Measurements from ENCODE around the gene EXOSC5. TPM values are rescaled to one million over a fixed set of nuclear protein-coding genes. Genes with fewer than 3 reads are reported as not detected.
A peak's percentile ranks its signal among the peaks of the same experiment; 100 is the strongest.

Gene EXOSC5
- total and polyA plus RNA-seq, 2 of the 13 experiments (the other 11 are each of a cell fraction or from before 2014, with no cell fraction given): 24.1 to 26.5 TPM

GRCh38 chr19:41392775-41393174, 4.4 kb downstream of the EXOSC5 start:
- intact Hi-C loops (cut with micrococcal nuclease; ENCODE audit: unreplicated experiment): no loop called here
- Histone ChIP-seq H3K4me1 (ENCODE audit: insufficient read depth, low read length) (peaks cover 22% of the 10 kb centered on the region), H3K36me3 (replicated peaks in 1 of 2; ENCODE audit: control insufficient read depth in 1 of 2, insufficient read depth in 2 of 2, low read length in 2 of 2) (peaks cover 17 to 29% of the 10 kb centered on the region in 2 experiments; a peak in 4 of 5 replicates), H3K27ac (ENCODE audit: extremely low read length, insufficient read depth, low read length) (peak overlapping the region; percentile 12), H3K9me3 (ENCODE audit: low read length) (no peaks in the 10 kb centered on the region), H4K20me1 (ENCODE audit: insufficient read depth, low read length) (no peaks in the 10 kb centered on the region), H3K27me3 (ENCODE audit: control insufficient read depth in 1 of 2, insufficient read depth in 2 of 2, low read length in 2 of 2) (no peaks in the 10 kb centered on the region; a peak in 1 of 5 replicates), H3K9ac (ENCODE audit: insufficient read depth, low read depth, low read length) (no peak overlapping the region), H3K4me2 (ENCODE audit: low read depth, low read length) (no peak overlapping the region), H3K4me3 (replicated peaks in 1 of 3; ENCODE audit: insufficient read depth in 1 of 3, low read depth in 2 of 3, low read length in 3 of 3) (no peak overlapping the region), H2AFZ (ENCODE audit: low read length) (no peak overlapping the region), H3K79me2 (ENCODE audit: insufficient read depth, low read length) (peaks cover 16% of the 10 kb centered on the region)
- 84% methylated on average over 7 of the region's 12 CpGs for WGBS (ENCODE audit: low lambda C conversion rate)
- in situ Hi-C loops (cut with HindIII; ENCODE audit: extremely low pct_ligation_motif_present, low pct_unique_long_range_greater_than_20kb): no loop called here
- POLR2A ChIA-PET: interaction anchor here (1.7 kb wide), 1 partner anchor 17 kb away, joined by 6 read pairs; no protein-coding TSS in a partner anchor
- ATAC-seq (no peak), FAIRE-seq (no peak), DNase-seq (ENCODE audit: low spot score) (no peak)
- BruUV-seq (replicated peaks): no TSS peak
- CTCF ChIA-PET (ENCODE audit: low intra/inter-chr PET ratio, low total read pairs): no interaction called here
- TF ChIP-seq ZBTB33 (CRISPR knock-in tag; IDR thresholded peaks at IDR 0.05) (peak; percentile 74), U2AF2 (IDR thresholded peaks at IDR 0.05; ENCODE audit: low read depth, low read length) (no peak), RXRA (CRISPR knock-in tag; IDR thresholded peaks at IDR 0.05) (peak; percentile 64; the same call in 1 of the 2 replicates), NCOA1 (CRISPR knock-in tag; IDR thresholded peaks at IDR 0.05) (no peak), CEBPZ (IDR thresholded peaks at IDR 0.05; ENCODE audit: low read length) (no peak), ZNF800 (CRISPR knock-in tag; IDR thresholded peaks at IDR 0.05) (no peak), ZNF577 (CRISPR knock-in tag; IDR thresholded peaks at IDR 0.05; ENCODE audit: borderline replicate concordance, low read depth) (no peak), ZNF589 (CRISPR knock-in tag; conservative IDR thresholded peaks at IDR 0.05) (no peak), IKZF5 (CRISPR knock-in tag; IDR thresholded peaks at IDR 0.05) (no peak), TEAD2 (CRISPR knock-in tag; IDR thresholded peaks at IDR 0.05) (no peak), CENPBD1 (CRISPR knock-in tag; IDR thresholded peaks at IDR 0.05; ENCODE audit: borderline replicate concordance, low read depth) (no peak), HNRNPL (IDR thresholded peaks at IDR 0.05; ENCODE audit: low read depth, low read length) (no peak), MZF1 (CRISPR knock-in tag; IDR thresholded peaks at IDR 0.05; ENCODE audit: borderline replicate concordance) (no peak), E2F2 (CRISPR knock-in tag; IDR thresholded peaks at IDR 0.05; ENCODE audit: borderline replicate concordance) (no peak)
